Fibroblast of skin of right biceps (primary cell): ENCODE data around the gene RAB37.

Experiments
- DNase-seq: peaks from one replicate; pipeline ENCODE4 v3.0.0-alpha.2; 2013

The RAB37 gene

GRCh38 chr17:74784125-74784810 lies 47.2 kb downstream of the RAB37 start:
- no peak for DNase-seq

- DNase-seq = no peak
Observed at GRCh38 chr17:74785096-74785980, 48.3 kb downstream of the RAB37 start.

GRCh38 chr17:74785981-74786360 lies 48.9 kb downstream of the RAB37 start:
- DNase-seq = no peak

GRCh38 chr17:74786431-74787055 lies 49.5 kb downstream of the RAB37 start:
- DNase-seq = no peak

- no peak for DNase-seq
Observed at GRCh38 chr17:74790161-74791058, 53.4 kb downstream of the RAB37 start.

GRCh38 chr17:74792586-74793105 lies 55.6 kb downstream of the RAB37 start:
- DNase-seq = no peak

- no peak for DNase-seq
Observed at GRCh38 chr17:74795327-74796020, 58.4 kb downstream of the RAB37 start.

GRCh38 chr17:74796211-74796610 lies 59.2 kb downstream of the RAB37 start:
- DNase-seq = no peak

GRCh38 chr17:74796866-74797265 lies 59.8 kb downstream of the RAB37 start:
- no peak for DNase-seq
